ENCODE measurements around the gene FOXB2.
"Not testable (repeated sequence)": the region's sequence is repeated elsewhere in the genome, so short reads cannot be mapped to it uniquely, and the experiment has no call there.

The FOXB2 gene

GRCh38 chr9:77016121-77016525, 3.3 kb upstream of the FOXB2 start:
- DNase-seq (ENCODE audit: low read depth in 2 of 3, low spot score in 1 of 3), result no peak

GRCh38 chr9:77016526-77017504, 2.6 kb upstream of the FOXB2 start:
- DNase-seq (ENCODE audit: low read depth in 2 of 3, low spot score in 1 of 3), result no peak

GRCh38 chr9:77017505-77017894, 2.0 kb upstream of the FOXB2 start:
- DNase-seq (ENCODE audit: low read depth in 2 of 3, low spot score in 1 of 3), result no peak

GRCh38 chr9:77018058-77018968, 1.1 kb upstream of the FOXB2 start:
- DNase-seq (ENCODE audit: low read depth in 2 of 3, low spot score in 1 of 3), result no peak

- no peak for DNase-seq (ENCODE audit: low read depth in 2 of 3, low spot score in 1 of 3)
Observed at GRCh38 chr9:77018969-77019235, 553 bp upstream of the FOXB2 start.

GRCh38 chr9:77019926-77020412, 514 bp downstream of the FOXB2 start:
- no peak for DNase-seq (ENCODE audit: low read depth in 2 of 3, low spot score in 1 of 3)

GRCh38 chr9:77020413-77021290, 1.2 kb downstream of the FOXB2 start:
- DNase-seq (ENCODE audit: low read depth in 2 of 3, low spot score in 1 of 3), result no peak

- DNase-seq (ENCODE audit: low read depth in 2 of 3, low spot score in 1 of 3), result no peak
Observed at GRCh38 chr9:77021291-77021894, 1.9 kb downstream of the FOXB2 start.

GRCh38 chr9:77021922-77022782, 2.7 kb downstream of the FOXB2 start:
- DNase-seq (ENCODE audit: low read depth in 2 of 3, low spot score in 1 of 3), result no peak

- DNase-seq (ENCODE audit: low read depth in 2 of 3, low spot score in 1 of 3), result no peak
Observed at GRCh38 chr9:77022783-77023440, 3.5 kb downstream of the FOXB2 start.

GRCh38 chr9:77023726-77024125, 4.3 kb downstream of the FOXB2 start:
- DNase-seq (ENCODE audit: low read depth in 2 of 3, low spot score in 1 of 3), result no peak

- no peak for DNase-seq (ENCODE audit: low read depth in 2 of 3, low spot score in 1 of 3)
Observed at GRCh38 chr9:77024776-77025545, 5.5 kb downstream of the FOXB2 start.

- DNase-seq (ENCODE audit: low read depth in 2 of 3, low spot score in 1 of 3), result no peak
Observed at GRCh38 chr9:77028478-77028877, 9.0 kb downstream of the FOXB2 start.

- no peak for DNase-seq (ENCODE audit: low read depth in 2 of 3, low spot score in 1 of 3)
Observed at GRCh38 chr9:77030045-77030444, 10.6 kb downstream of the FOXB2 start.

GRCh38 chr9:77038281-77039036, 19.0 kb downstream of the FOXB2 start:
- DNase-seq (ENCODE audit: low read depth in 2 of 3, low spot score in 1 of 3), result no peak

- DNase-seq (ENCODE audit: low read depth in 2 of 3, low spot score in 1 of 3), result no peak
Observed at GRCh38 chr9:77040340-77040739, 20.9 kb downstream of the FOXB2 start.

- not testable (repeated sequence) for DNase-seq (ENCODE audit: low read depth in 2 of 3, low spot score in 1 of 3)
Observed at GRCh38 chr9:77043743-77044142, 24.3 kb downstream of the FOXB2 start.

GRCh38 chr9:77060681-77061080, 41.2 kb downstream of the FOXB2 start:
- DNase-seq (ENCODE audit: low read depth in 2 of 3, low spot score in 1 of 3), result not testable (repeated sequence)
